GM12874 (cell line): ENCODE measurements around the gene FAM163A.

Source experiments
- TF ChIP-seq, protein P1 (sequence below): IDR thresholded peaks from 2 replicates; pipeline ENCODE4 v1.5.1; 2011; ENCODE audit warnings: low read depth, mild to moderate bottlenecking, control low read depth, low read length, moderate library complexity; ENCODE audit not compliant: insufficient read depth

The FAM163A gene

GRCh38 chr1:179848233-179848632, 105.1 kb downstream of the FAM163A start:
- TF ChIP-seq, protein P1, sequence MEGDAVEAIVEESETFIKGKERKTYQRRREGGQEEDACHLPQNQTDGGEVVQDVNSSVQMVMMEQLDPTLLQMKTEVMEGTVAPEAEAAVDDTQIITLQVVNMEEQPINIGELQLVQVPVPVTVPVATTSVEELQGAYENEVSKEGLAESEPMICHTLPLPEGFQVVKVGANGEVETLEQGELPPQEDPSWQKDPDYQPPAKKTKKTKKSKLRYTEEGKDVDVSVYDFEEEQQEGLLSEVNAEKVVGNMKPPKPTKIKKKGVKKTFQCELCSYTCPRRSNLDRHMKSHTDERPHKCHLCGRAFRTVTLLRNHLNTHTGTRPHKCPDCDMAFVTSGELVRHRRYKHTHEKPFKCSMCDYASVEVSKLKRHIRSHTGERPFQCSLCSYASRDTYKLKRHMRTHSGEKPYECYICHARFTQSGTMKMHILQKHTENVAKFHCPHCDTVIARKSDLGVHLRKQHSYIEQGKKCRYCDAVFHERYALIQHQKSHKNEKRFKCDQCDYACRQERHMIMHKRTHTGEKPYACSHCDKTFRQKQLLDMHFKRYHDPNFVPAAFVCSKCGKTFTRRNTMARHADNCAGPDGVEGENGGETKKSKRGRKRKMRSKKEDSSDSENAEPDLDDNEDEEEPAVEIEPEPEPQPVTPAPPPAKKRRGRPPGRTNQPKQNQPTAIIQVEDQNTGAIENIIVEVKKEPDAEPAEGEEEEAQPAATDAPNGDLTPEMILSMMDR, result no peak

DNA sequence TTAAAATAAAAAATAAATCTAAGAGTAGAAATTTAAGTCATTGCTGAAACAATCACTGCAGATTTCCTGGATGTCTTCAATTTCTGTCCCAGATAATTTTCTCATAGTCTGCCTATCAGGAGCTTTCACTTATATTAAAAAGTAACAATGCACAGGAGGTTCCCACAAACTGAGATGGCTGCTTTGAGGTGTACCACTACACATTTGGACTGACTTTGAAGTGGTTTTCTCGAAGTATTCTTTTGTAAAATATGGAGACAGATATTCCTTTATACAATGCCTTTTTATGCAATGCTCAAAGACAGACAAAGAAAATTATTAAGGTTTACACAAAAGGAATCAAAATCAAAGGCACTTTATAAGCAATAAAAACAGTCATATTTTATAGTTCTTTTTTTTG, 110.0 kb downstream of the FAM163A start:
- TF ChIP-seq, protein P1, result no peak

GRCh38 chr1:179856296-179856695, 113.2 kb downstream of the FAM163A start:
- TF ChIP-seq, protein P1, result no peak

GRCh38 chr1:179857009-179857408, 113.9 kb downstream of the FAM163A start:
- TF ChIP-seq, protein P1, result no peak

DNA sequence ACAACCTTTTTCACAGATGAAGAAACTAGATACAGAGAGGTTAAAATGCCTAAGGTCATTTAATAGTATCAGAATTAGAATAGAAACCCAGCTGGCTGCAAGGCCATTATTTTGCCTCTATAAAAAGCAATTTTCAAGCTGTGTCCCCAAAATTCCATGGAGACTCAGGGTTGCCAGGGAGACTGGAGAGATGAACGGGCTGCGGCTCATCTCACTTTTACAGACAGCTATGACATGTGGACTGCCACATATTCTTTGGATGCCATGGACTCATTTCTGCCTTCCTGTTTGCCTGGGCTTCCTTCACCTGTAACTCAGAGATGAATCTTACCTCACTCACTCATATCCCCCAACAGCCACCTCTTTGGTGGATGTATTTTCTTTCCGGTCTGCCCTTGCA, 117.6 kb downstream of the FAM163A start:
- TF ChIP-seq, protein P1, result no peak

DNA sequence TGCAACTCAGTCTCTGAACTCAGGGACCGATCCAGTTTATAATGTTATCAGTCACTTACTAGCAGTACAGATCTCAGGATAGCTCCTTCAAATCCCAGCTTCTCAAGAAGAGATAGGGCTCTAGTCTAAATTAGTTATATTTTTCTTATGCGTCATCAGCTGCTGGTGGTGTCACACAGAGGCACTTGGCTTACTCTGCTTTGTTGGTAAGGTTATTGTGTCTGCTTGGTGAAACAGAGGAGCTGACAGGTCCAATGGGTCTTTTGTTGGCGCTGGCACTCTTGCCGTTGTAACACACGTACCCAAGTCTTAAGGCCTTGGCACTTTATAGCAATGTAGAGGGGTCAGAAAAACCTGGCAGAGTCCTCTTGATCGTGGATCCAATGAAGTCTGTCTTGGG, 122.3 kb downstream of the FAM163A start:
- TF ChIP-seq, protein P1, result no peak
